HG03439 (cell line): ENCODE data around the gene RASL10A.

Experiments
- ATAC-seq: cut with Tn5 transposase; IDR thresholded peaks from one replicate; pipeline ENCODE4 v1.9.1; 2021; ENCODE audit warnings: mild to moderate bottlenecking, moderate library complexity; ENCODE audit not compliant: unreplicated experiment

RASL10A gene

DNA sequence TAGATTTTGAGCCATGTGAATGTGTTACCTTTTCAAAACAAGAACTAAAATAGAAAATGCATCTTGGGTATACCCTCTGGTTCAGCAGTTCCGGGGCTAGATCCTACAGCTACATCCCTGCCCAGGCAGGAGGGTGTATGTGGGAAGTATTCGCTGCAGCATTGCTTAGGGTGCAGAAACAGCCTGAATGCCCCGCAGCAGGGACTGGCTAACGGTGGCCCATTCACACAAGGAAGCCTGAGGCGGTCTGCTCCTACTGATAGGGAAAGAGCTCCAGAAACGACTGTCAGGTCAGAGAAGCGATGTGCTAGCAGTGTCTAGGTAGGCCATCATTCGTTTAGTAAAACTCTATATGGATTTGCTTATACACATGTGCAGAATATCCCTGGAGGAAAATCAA is 9.9 kb upstream of the RASL10A start:
- no peak for ATAC-seq

DNA sequence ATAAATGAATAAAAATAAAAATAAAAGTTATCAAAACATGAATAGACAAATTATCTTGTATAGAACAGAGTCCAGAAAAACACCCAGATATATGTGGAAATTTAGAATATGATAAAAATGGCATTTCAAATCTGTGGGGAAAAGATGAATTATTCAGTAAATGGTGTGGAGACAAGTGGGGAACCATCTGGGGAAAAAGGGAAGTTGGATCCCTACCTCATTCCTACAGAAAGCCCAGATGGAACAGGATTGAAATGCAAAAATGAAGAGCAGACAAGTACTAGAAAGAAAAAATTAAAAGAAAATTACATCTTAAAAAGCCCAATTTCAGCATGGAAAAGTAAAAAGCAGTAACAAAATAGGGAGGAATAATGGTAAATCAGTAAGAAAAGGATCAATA is 8.1 kb upstream of the RASL10A start:
- ATAC-seq: no peak

DNA sequence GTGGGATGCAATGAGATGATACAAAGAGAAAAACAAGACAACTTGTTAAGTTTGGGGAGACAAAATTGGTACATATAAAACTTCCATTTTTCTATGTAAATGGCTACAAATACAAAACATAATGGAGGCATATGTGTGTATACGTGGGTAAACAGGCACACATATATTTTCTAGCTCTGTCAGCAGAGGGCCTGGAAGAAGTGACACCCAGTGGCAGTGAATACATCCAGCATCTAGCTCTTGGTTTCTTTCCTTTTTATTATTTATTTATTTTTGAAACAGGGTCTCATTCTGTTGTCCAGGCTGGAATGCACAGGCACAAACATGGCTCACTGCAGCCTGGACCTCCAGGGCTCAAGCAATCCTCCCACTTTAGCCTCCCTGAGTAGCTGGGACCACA is 5.0 kb upstream of the RASL10A start:
- no peak for ATAC-seq

DNA sequence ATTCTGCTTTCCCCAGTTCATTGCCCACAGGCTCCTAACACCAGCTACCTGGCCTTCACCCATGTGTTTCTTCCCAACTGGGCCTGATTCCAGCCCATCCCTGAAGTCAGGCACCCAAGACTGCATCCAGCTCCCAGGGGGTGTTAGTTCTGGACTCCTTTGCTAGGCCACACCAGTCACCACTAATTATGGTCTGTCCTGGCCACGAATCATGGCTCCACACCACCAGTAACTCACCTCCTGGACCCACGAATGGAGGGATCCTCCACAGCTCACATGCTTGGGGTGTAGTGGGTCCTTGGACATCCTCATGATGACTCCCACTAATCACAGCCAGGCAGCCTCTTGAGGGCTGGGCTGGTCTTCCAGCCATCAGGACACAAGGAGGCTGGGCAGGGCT is 3.6 kb upstream of the RASL10A start:
- ATAC-seq: no peak

DNA sequence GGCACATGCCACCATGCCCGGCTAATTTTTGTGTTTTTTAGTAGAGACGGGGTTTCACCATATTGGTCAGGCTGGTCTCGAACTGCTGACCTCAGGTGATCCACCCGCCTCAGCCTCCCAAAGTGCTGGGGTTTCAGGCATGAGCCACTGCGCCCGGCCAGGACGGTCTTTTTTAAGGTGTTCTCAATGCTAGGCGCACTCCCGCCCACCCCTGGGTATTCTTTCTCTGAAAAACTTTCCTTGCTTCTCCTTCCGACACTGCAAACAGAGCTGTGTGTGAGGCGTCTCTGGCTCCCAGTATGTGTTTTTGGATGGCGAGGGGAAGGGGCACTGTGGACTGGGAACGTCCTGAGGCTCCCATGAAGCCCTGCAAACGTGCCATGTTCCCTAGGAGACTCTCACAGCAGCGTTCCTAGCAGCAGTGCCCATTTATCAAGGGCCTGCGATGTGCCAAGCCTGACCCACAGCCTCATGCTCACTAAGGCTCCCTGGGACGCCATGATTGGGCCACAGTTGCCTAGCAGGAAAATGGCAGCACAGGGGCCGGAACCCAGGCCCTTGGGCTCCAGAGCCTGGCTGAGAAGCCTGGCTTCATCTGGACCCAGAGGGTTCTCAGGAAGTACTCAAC is 2.4 kb upstream of the RASL10A start:
- no peak for ATAC-seq

DNA sequence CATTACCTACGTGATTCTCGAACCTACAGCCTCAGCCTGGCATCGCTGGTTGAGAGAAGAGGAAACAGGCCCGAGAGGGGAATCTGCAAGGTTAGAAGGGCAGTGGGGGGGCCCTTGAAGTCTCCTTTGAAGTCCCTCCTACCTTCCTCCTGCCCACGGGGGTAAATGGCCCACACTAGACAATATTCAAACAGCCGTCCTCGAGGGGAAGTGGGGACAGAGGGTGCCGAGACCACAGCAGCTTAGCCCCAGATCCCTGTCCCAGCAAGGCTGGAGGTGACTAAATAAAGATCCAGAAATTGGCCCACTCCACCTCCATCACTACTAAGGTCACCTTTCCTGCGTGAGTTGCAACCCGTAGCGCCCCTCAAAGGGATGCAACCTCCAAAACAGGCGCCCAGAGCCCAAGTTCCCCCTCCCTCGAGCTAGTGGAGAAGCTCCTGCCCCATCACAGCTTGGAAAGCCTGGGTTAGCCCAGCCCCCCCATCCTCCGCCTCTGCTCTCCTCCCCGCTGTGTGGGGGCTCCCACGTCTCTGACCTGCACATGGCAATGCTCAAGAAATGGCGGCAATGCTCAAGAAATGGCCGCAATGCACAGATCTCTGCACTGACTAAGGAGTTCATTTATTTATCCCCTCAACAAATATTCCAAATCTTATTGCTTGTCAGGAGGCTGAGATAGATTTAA is 788 bp upstream of the RASL10A start:
- ATAC-seq: no peak

DNA sequence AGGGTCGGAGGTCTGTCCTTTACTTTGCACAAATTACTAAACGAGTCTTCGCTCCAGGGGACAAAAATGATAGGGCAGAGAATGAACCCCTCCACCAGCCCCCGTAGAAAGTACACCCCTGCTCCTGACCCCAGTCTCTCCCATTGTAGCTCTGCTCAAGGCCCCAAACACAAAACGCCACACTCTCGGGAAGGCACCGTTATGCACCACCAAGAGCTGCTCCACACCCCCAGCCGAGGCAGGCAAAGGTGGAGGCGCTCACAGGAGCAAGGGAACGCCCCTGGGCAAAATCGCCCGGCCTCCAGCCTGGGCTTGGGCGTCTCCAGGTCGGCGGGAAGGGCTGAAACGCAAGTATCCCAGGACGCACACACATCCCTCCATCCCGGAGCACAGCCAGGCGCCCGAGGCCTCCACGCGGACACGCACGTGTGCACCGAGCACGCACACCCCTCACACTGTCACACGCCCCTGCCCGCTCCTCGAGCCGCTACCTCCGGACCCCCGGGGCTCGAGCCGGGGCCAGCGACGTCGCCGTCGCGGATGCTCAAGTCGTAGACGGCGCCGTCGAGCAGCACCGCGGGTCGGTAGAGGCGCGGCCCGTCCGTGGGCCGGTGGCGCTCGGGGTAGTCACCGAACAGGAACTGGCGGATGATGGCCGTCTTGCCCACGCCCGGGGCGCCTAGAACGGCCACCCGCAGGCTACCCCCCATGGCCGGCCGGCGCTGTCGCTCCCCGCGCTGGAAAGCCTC is 786 bp downstream of the RASL10A start:
- no peak for ATAC-seq

DNA sequence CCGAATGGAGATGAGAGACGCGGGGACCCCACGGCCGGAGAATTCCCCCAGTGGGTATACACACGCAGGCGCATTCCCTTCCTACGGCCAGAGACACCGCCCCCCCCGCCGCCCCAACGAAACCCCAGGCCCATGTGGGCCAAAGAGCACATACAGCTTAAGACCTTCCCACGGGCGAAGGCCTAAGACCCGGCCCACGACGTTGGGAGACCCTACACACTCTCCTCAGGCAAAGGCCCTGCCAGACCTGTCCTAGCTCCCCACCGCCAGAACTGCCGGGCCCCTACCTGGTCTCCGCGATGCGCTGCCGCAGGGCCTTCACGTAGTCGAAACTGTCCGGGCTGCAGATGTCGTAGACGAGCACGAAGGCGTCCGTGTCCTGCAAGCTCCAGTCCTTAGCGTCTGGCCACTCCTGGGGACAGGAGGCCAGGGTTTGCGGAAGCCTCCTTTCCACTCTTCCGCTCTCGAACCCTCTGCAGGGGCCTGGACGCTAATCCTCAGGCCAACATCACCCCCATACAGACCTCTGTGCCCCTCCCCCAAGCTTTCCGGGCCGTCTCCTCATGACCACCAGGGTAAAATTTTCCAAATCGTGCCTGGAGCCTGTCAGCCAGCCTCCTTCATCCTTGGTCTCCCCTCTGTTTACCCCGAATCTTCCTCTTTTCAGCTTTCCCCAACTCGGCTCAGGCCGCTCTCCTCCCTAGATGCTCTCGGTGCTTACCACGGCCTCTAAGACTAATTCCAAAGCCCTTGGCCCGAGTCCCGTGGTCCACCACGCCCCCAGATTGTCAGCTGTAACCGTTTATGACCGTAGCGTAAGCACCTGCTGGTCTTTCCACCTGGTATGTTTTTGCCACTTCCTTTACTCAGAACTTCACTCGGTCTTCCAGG is 1.7 kb downstream of the RASL10A start:
- no peak for ATAC-seq

DNA sequence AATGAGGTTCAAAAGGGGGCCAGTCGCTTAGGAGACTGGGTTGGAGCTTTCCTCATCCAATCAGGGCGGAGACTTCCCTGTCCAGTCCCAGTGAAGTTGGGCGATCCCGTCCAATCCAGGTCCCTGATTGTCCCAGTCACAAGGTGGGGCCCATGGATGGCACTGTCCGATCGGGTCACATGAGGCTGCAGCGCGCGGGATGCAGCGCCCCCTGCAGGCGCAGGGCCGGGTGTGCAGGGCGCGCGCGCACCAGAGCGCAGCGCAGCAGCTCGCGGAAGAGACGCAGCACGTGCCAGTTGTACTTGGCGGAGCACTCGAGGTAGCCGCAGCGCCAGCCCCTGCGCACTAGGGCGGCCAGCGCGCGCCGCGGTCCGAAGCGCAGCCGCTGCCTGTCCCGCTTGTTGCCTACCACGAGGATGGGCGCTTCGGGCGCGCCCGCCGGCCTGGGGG is 2.3 kb downstream of the RASL10A start:
- ATAC-seq: no peak

DNA sequence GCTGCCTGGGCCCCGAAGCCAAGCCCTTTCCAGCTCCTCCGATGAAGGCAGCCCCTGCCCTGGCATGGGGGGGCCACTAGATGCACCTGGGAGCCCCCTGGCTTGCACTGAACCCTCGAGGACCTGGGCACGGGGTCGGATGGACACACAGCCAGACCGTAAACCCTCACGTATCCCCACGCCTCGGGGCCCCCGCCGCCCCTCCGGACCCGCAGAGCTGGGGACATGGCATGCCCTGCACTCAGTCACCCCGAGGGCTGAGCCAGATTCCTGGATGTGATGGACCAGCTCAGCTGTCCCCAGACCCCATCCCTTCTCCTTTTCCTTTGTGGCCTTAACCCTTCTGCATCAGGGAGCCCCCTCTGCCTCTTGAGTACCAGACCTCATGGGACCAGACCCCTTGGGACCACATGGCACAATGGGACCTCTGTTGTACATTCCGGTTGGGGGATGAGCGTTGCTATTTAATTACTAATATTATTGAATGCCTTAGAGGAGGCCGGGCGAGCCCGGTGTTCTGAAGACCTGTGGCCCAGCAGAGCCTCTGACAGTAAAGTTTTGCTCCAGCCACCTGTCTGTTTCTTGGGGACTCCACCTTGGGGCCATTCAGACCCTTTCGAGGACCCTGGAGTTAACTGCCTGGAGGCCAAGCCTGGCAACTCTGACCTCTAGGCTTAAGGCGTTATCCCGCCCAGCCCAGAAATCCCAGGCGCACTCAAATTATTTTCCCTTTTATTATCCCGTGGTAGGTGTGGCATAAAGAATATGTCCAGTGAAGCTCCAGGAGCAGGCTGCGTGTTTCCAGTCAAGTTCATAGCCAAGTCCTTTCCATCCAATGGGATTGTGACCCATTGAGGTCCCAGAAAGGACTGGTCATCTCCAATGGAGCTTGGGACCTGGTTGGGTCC is 3.0 kb downstream of the RASL10A start:
- ATAC-seq: no peak

DNA sequence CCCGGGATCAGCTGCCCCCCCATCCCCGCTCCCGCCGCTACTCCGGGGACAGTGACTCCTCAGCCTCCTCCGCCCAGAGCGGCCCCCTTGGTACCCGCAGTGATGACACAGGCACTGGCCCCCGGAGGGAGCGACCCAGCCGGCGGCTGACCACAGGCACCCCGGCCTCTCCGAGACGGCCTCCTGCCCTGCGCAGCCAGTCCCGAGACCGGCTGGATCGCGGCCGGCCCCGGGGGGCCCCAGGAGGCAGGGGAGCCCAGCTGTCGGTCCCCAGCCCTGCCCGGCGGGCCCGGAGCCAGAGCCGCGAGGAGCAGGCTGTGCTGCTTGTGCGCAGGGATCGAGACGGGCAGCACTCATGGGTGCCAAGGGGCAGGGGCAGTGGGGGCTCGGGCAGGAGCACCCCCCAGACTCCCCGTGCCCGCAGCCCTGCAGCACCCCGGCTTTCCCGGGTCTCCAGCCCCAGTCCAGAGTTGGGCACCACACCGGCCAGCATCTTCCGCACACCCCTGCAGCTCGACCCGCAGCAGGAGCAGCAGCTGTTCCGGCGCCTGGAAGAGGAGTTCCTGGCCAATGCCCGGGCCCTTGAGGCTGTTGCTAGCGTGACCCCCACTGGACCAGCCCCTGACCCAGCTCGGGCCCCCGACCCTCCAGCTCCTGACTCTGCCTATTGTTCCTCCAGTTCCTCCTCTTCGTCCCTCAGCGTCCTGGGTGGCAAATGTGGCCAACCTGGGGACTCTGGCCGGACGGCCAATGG is 3.9 kb downstream of the RASL10A start:
- ATAC-seq: no peak

DNA sequence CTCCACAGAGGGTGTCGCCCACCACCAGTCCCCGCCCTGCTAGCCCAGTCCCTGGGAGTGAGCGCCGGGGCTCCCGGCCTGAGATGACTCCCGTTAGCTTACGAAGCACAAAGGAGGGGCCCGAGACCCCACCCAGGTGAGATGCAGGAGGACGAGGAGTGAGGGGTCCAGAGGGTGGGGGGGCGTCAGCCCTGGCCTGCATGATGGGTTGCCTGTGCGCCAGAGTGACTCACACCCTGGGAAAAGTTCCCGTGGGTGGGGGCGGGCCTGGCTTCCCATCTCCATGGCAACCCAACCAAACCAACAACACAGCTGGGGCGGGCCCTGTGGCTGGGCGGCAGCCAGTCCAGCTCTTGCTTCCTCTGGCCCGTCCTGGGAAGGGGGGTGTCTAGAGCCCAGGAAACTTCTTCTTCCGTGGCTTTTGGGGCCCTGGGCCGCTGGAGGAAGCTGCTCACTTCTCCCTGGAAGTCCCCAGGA is 4.6 kb downstream of the RASL10A start:
- no peak for ATAC-seq

DNA sequence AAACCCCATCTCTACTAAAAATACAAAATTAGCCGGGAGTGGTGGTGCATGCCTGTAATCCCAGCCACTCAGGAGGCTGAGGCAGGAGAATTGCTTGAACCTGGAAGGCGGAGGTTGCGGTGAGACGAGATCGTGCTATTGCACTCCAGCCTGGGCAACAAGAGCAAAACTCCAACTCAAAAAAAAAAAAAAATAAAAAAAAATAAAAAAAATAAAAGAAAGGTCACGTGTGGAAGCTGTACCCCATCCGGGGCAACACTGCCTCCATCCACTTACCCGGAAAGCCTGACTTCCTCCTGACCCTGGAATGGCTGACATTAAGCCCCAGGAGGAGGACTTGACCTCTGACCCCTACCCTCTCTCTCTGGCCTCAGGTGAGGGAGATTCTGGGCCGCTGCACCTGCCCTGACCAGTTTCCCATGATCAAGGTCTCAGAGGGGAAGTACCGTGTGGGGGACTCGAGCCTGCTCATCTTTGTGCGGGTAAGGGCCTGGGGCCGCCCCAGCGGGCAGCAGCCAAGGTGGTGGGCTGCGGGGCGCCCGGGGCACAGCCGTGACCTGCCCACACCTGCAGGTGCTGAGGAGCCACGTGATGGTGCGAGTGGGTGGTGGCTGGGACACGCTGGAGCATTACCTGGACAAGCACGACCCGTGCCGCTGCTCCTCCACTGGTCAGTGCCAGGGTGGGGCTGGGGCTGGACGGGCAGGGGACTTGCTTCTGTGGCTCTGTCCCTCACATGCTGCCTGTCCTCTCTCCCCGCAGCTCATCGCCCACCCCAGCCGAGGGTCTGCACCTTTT is 5.2 kb downstream of the RASL10A start:
- no peak for ATAC-seq

DNA sequence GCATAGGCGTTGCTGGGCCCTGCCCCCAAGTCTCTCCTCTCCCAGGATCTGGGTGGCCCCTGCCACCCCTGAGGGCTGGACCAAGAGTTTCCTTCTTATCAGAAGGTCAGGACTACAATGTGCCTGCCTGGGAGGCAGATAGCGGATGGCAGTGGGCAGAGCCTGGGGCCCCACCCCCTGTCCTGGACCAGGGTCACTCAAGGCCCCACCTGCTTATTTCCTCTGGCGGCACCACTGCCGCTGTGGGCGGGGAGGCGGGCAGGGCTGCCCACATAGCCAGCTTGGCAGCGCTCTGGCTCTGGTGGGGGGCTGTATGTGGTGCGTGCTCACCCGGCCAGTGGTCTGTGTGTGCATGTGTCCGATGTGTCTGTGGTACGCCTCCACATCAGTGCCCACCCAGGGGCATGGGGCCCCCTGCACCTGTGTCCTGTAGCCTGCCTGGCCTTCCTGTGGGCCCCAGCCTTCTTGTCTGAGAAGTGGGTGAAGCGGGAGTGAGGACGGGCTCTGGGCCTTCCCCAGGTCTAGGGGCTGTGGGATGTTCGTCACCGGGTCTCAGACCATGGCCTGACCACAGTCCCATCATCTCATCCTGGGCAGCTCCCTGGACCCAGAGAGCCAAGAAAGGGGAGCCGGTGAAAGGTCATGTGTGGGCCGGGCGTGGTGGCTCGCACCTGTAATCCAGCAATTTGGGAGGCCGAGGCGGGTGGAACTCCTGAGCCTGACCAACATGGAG is 6.0 kb downstream of the RASL10A start:
- no peak for ATAC-seq

DNA sequence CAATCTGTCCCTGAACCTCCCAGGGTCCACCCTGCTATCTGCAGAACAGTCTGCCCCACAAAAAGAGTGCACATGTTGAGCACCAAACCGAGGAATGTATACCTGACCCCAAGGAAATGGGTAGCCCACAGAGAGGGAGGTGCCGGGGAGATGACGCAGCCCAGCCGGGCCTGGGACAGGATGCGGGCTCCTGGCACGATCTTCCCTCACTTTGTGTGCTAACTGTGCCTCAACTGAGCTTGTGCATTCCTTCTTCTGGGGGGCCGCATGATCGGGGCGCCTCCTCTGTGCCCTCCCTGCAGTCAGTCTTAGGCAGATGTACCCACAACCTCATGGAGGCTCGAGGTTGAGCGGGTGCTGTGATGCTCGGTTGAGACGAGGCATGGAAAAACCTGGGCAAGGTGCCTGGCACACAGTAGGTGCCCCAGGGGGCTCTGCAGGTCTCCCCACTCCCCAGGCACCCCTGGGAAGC is 6.7 kb downstream of the RASL10A start:
- ATAC-seq: no peak

DNA sequence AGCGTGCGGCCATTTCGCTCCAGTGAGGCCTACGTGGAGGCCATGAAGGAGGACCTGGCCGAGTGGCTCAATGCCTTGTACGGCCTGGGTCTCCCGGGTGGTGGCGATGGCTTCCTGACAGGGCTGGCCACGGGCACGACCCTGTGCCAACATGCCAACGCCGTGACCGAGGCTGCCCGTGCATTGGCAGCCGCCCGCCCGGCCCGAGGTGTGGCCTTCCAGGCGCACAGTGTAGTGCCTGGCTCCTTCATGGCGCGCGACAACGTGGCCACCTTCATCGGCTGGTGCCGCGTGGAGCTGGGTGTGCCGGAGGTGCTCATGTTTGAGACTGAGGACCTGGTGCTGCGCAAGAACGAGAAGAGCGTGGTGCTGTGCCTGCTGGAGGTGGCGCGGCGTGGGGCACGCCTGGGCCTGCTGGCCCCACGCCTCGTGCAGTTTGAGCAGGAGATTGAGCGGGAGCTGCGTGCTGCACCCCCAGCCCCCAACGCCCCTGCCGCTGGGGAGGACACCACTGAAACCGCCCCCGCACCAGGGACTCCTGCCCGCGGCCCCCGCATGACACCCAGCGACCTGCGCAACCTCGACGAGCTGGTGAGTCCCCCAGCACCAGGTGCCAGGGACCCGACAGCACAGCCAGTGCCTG is 7.2 kb downstream of the RASL10A start:
- ATAC-seq: no peak

DNA sequence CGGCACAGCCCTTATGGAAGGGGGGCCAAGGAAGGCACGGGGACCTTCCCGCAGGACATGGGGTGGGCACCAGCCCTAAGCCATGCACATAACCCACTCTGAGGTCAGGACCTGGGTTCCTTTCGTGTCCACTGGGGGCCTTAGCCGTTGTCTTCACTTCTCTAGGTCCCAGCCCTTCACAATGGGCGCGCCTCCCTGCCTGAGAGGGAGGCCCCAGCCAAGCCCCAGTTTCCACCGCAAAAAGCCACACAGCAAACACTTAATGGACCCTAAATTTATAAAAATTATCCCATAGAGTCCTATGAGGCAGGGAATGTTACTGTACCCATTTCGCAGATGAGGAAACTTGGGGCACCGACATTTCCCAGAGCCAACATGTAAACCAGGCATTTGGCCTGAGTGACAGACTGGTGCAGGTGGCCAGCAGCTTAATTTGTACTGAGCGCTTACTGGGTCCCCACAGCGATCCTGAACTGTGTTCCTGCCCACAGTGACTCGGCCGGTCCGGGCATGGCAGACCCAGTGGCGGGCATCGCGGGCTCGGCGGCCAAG is 7.8 kb downstream of the RASL10A start:
- no peak for ATAC-seq
